ENCODE results near the gene MBNL2. TPM values are rescaled to one million over a fixed set of nuclear protein-coding genes. Genes with fewer than 3 reads are reported as not detected.

MBNL2 gene
- total and polyA plus RNA-seq, 2 of the 13 experiments (the other 11 are each of a cell fraction or from before 2014, with no cell fraction given), result 30.8 to 59.0 TPM

GRCh38 chr13:97288486-97288900 lies 66.4 kb downstream of the MBNL2 start (continued):
- TF ChIP-seq, protein P1, sequence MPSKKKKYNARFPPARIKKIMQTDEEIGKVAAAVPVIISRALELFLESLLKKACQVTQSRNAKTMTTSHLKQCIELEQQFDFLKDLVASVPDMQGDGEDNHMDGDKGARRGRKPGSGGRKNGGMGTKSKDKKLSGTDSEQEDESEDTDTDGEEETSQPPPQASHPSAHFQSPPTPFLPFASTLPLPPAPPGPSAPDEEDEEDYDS (CRISPR knock-in tag; IDR thresholded peaks at IDR 0.05), result no peak
- TF ChIP-seq ZNF660 (CRISPR knock-in tag; IDR thresholded peaks at IDR 0.05; ENCODE audit: borderline replicate concordance, low read depth) (no peak), MLLT10 (CRISPR knock-in tag; IDR thresholded peaks at IDR 0.05) (no peak), RBM22 (optimal IDR thresholded peaks at IDR 0.05; ENCODE audit: low read length) (no peak), ZSCAN25 (CRISPR knock-in tag; IDR thresholded peaks at IDR 0.05) (no peak), MED1 (CRISPR knock-in tag; IDR thresholded peaks at IDR 0.05) (peak; percentile 55; the same call in 1 of the 2 replicates), MXD4 (CRISPR knock-in tag; IDR thresholded peaks at IDR 0.05) (no peak), HOXA7 (CRISPR knock-in tag; IDR thresholded peaks at IDR 0.05) (no peak), SRSF9 (IDR thresholded peaks at IDR 0.05; ENCODE audit: borderline replicate concordance, insufficient read depth, low read depth, low read length, poor library complexity, severe bottlenecking) (no peak), ZNF446 (CRISPR knock-in tag; IDR thresholded peaks at IDR 0.05) (no peak), ZNF678 (CRISPR knock-in tag; IDR thresholded peaks at IDR 0.05) (no peak)

DNA sequence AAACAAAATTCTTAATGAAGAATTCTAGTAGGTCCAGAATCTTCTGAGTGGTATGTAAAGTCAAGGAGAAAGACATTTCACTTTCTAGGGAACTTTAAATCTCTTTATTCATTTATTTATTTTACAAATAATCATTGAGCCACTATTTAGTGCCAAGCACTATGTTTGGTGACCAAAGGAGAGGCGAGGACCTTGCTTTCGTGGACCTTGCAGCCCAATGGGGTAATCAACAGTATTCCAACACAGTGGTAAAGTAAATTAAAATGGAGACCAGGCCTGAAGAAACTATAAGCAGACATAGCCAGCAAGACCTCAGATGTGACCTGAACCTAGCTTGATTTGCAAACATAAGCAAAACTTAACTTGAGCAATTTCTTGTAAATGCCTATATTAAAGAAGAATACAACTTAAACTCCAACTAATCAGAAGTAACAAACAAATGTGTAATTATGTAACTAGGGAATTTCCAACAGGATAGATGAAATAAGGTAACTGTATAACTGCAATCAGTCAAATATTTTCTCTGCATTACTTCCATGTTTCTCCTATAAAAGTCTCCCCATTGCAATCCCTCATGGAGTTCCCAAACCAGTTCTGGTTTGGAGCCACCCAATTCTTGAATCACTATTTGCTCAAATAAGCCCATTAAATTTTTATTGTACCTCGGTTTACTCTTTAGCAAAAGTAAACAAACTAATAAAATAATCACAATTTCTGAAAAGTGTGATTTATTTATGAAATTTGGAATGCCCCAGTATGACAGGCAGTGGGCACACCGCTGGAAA lies 67.6 kb downstream of the MBNL2 start:
- Histone ChIP-seq H3K36me3 (replicated peaks in 1 of 2; ENCODE audit: control insufficient read depth in 1 of 2, insufficient read depth in 2 of 2, low read length in 2 of 2) (peaks cover 7 to 19% of the 10 kb centered on the region in 2 experiments; a peak in 4 of 5 replicates), H3K9ac (ENCODE audit: insufficient read depth, low read depth, low read length) (no peak overlapping the region), H3K4me2 (ENCODE audit: low read depth, low read length) (no peak overlapping the region), H3K4me3 (replicated peaks in 1 of 3; ENCODE audit: insufficient read depth in 1 of 3, low read depth in 2 of 3, low read length in 3 of 3) (no peak overlapping the region), H3K9me3 (ENCODE audit: low read length) (no peaks in the 10 kb centered on the region), H2AFZ (ENCODE audit: low read length) (no peak overlapping the region), H3K79me2 (ENCODE audit: insufficient read depth, low read length) (peaks cover 76% of the 10 kb centered on the region), H3K27me3 (ENCODE audit: control insufficient read depth in 1 of 2, insufficient read depth in 2 of 2, low read length in 2 of 2) (no peaks in the 10 kb centered on the region), H3K4me1 (ENCODE audit: insufficient read depth, low read length) (peaks cover 50% of the 10 kb centered on the region), H4K20me1 (ENCODE audit: insufficient read depth, low read length) (peaks cover 22% of the 10 kb centered on the region; the same call in 1 of the 2 replicates), H3K27ac (ENCODE audit: extremely low read length, insufficient read depth, low read length) (no peak overlapping the region)
- POLR2A ChIA-PET, result no interaction called here
- CTCF ChIA-PET (ENCODE audit: low intra/inter-chr PET ratio, low total read pairs), result no interaction called here
- intact Hi-C loops (cut with micrococcal nuclease; ENCODE audit: unreplicated experiment) (loop anchor here (2.0 kb wide), 1 partner anchor 15 kb away; no protein-coding TSS in a partner anchor), in situ Hi-C loops (cut with HindIII; ENCODE audit: extremely low pct_ligation_motif_present, low pct_unique_long_range_greater_than_20kb) (no loop called here)
- DNase-seq (ENCODE audit: low spot score), result no peak
- 99% methylated on average over 4 of the region's 4 CpGs for WGBS (ENCODE audit: low lambda C conversion rate)
- ATAC-seq, result no peak
- FAIRE-seq, result no peak
- TF ChIP-seq KDM5A (IDR thresholded peaks at IDR 0.05; ENCODE audit: borderline replicate concordance, low read length) (no peak), ZNF569 (CRISPR knock-in tag; IDR thresholded peaks at IDR 0.05; ENCODE audit: borderline replicate concordance) (no peak), MAFK (conservative IDR thresholded peaks at IDR 0.05 in 1 of 2, IDR thresholded peaks at IDR 0.05 in 1 of 2; ENCODE audit: low read length in 2 of 2) (peak; percentile 33 to 49; a peak in 2 of 4 replicates), MED13 (CRISPR knock-in tag; IDR thresholded peaks at IDR 0.05) (no peak), ZNF34 (CRISPR knock-in tag; IDR thresholded peaks at IDR 0.05; ENCODE audit: borderline replicate concordance) (no peak), ZNF18 (CRISPR knock-in tag; IDR thresholded peaks at IDR 0.05; ENCODE audit: insufficient replicate concordance) (no peak), MEIS2 (CRISPR knock-in tag; IDR thresholded peaks at IDR 0.05) (no peak), CHCHD3 (CRISPR knock-in tag; IDR thresholded peaks at IDR 0.05) (no peak)
- BruUV-seq (replicated peaks), result no TSS peak
